IMR-90 (cell line): ENCODE results near the gene CACYBP. TPM values are rescaled to one million over a fixed set of nuclear protein-coding genes. Genes with fewer than 3 reads are reported as not detected.

ENCODE experiments used
- ATAC-seq: fragments of 200-7000 bp; cut with Tn5 transposase; 2 replicates; pipeline ENCODE4 v1.9.1; 2020; ENCODE audit warnings: low read depth, mild to moderate bottlenecking, moderate library complexity
- BruUV-seq: library from RNA; stranded (reverse); fragments of 400-500 nt; replicated peaks from 2 replicates; lab custom pipeline; 2021; lab: Mats Ljungman, UMichigan
- CTCF ChIA-PET: fragments of 300-600 bp; formaldehyde crosslinking; extraction: SDS; loops from one replicate; lab custom pipeline; 2021; ENCODE audit warnings: antibody characterized with exemption; lab: Yijun Ruan, JAX
- POLR2A ChIA-PET: fragments of 300-600 bp; sonication (Branson Sonifier 250); formaldehyde crosslinking; loops from one replicate; lab custom pipeline; 2022; ENCODE audit warnings: antibody characterized with exemption; ENCODE audit not compliant: unreplicated experiment; lab: Charles Lee
- DNase-seq: peaks from one replicate; pipeline ENCODE4 v3.0.0; 2013
- H2AFZ ChIP-seq: replicated peaks from 2 replicates; pipeline ENCODE3; 2013; ENCODE audit warnings: low read length, mild to moderate bottlenecking; ENCODE audit not compliant: poor library complexity
- H2AK5ac ChIP-seq: 2 replicates; pipeline ENCODE4 v1.6.1; 2013; ENCODE audit warnings: low read depth, low read length, inconsistent platforms
- H2AK9ac ChIP-seq: replicated peaks from 2 replicates; pipeline ENCODE3; 2013; ENCODE audit warnings: mild to moderate bottlenecking, low read depth, low read length, moderate library complexity; ENCODE audit not compliant: poor library complexity
- H2BK120ac ChIP-seq: 2 replicates; pipeline ENCODE4 v1.6.1; 2013; ENCODE audit warnings: low read depth, low read length, inconsistent platforms
- H2BK15ac ChIP-seq: 3 replicates; pipeline ENCODE4 v1.6.1; 2013; ENCODE audit warnings: low read depth, low read length, inconsistent platforms
- H2BK20ac ChIP-seq: 2 replicates; pipeline ENCODE4 v1.6.1; 2013; ENCODE audit warnings: low read depth, mild to moderate bottlenecking, inconsistent platforms, low read length, moderate library complexity
- H2BK5ac ChIP-seq: 2 replicates; pipeline ENCODE4 v1.6.1; 2013; ENCODE audit warnings: mild to moderate bottlenecking, low read depth, low read length, inconsistent platforms; ENCODE audit not compliant: poor library complexity, severe bottlenecking
- H3K14ac ChIP-seq: replicated peaks from 2 replicates; pipeline ENCODE4 v1.6.1; 2013; ENCODE audit warnings: low read depth, low read length, inconsistent platforms
- H3K18ac ChIP-seq: 2 replicates; pipeline ENCODE4 v1.6.1; 2013; ENCODE audit warnings: low read depth, low read length, control low read depth
- H3K23ac ChIP-seq: 2 replicates; pipeline ENCODE4 v1.6.1; 2013; ENCODE audit warnings: low read depth, low read length, inconsistent platforms
- H3K27ac ChIP-seq: 2 replicates; pipeline ENCODE4 v1.5.1; 2013; ENCODE audit warnings: mild to moderate bottlenecking, control low read depth, low read length; ENCODE audit not compliant: insufficient read depth
- H3K27me3 ChIP-seq: 2 replicates; pipeline ENCODE4 v1.6.1; 2013; ENCODE audit warnings: low read length; ENCODE audit not compliant: control insufficient read depth, insufficient read depth
- H3K36me3 ChIP-seq: 2 replicates; pipeline ENCODE4 v1.6.1; 2013; ENCODE audit warnings: low read length, mixed read lengths; ENCODE audit not compliant: control insufficient read depth, insufficient read depth
- H3K4ac ChIP-seq: 2 replicates; pipeline ENCODE4 v1.6.1; 2013; ENCODE audit warnings: low read depth, low read length, inconsistent platforms
- H3K4me1 ChIP-seq: 2 replicates; pipeline ENCODE4 v1.6.1; 2013; ENCODE audit warnings: low read length, mixed read lengths; ENCODE audit not compliant: control insufficient read depth, insufficient read depth
- H3K4me2 ChIP-seq: 2 replicates; pipeline ENCODE4 v1.6.1; 2013; ENCODE audit warnings: low read depth, mild to moderate bottlenecking, control low read depth, low read length, moderate library complexity
- H3K4me3 ChIP-seq: 2 replicates; pipeline ENCODE4 v1.5.1; 2013; ENCODE audit warnings: low read depth, mild to moderate bottlenecking, control low read depth, low read length, moderate library complexity; ENCODE audit not compliant: insufficient read depth
- H3K56ac ChIP-seq: 2 replicates; pipeline ENCODE4 v1.6.1; 2013; ENCODE audit warnings: low read length, inconsistent platforms; ENCODE audit not compliant: insufficient read depth; ENCODE audit errors: extremely low read depth
- H3K79me1 ChIP-seq, 2 experiments: 2 replicates each; pipeline ENCODE4 v1.6.1; 2013; ENCODE audit warnings: low read length in 2 of 2, inconsistent platforms in 1 of 2, low read depth in 1 of 2
- H3K9ac ChIP-seq: 2 replicates; pipeline ENCODE4 v1.6.1; 2013; ENCODE audit warnings: low read depth, low read length, control low read depth
- H3K9me1 ChIP-seq: 2 replicates; pipeline ENCODE4 v1.6.1; 2013; ENCODE audit warnings: low read length, inconsistent platforms; ENCODE audit not compliant: insufficient read depth
- H3K9me3 ChIP-seq: 2 replicates; pipeline ENCODE4 v1.6.1; 2013; ENCODE audit warnings: low read length; ENCODE audit not compliant: control insufficient read depth, insufficient read depth
- H4K20me1 ChIP-seq: 2 replicates; pipeline ENCODE4 v1.6.1; 2013; ENCODE audit warnings: low read length, inconsistent platforms; ENCODE audit not compliant: insufficient read depth
- H4K5ac ChIP-seq: 2 replicates; pipeline ENCODE4 v1.6.1; 2013; ENCODE audit warnings: mild to moderate bottlenecking, low read depth, low read length, control low read depth
- H4K8ac ChIP-seq, 2 experiments: 2 replicates each; pipeline ENCODE4 v1.6.1; 2013; ENCODE audit warnings: low read depth in 2 of 2, low read length in 2 of 2, control low read depth in 1 of 2, inconsistent platforms in 1 of 2
- H4K91ac ChIP-seq: 2 replicates; pipeline ENCODE4 v1.6.1; 2013; ENCODE audit warnings: low read depth, low read length, inconsistent platforms; ENCODE audit not compliant: insufficient read depth
- CHD1 ChIP-seq: IDR thresholded peaks from 2 replicates; pipeline ENCODE4 v1.6.1; 2012; ENCODE audit warnings: low read depth, low read length, improper control_type of control experiment
- CTCF ChIP-seq: conservative IDR thresholded peaks from 2 replicates; pipeline ENCODE4 v1.5.1; 2012; ENCODE audit warnings: mild to moderate bottlenecking, low read depth, low read length, improper control_type of control experiment
- ELK1 ChIP-seq: fragments of 150-350 bp; IDR thresholded peaks from 2 replicates; pipeline ENCODE4 v1.6.1; 2016; ENCODE audit warnings: low read depth, mild to moderate bottlenecking, low read length, moderate library complexity, borderline replicate concordance
- FOS ChIP-seq: fragments of 150-350 bp; IDR thresholded peaks from 2 replicates; pipeline ENCODE4 v1.6.1; 2016; ENCODE audit warnings: low read depth, low read length
- MXI1 ChIP-seq: IDR thresholded peaks from 2 replicates; pipeline ENCODE4 v1.6.1; 2012; ENCODE audit warnings: low read depth, mild to moderate bottlenecking, low read length, moderate library complexity, borderline replicate concordance
- POLR2A ChIP-seq: IDR thresholded peaks from 2 replicates; pipeline ENCODE4 v1.6.1; 2012; ENCODE audit warnings: mild to moderate bottlenecking, low read depth, low read length
- RAD21 ChIP-seq: IDR thresholded peaks from 2 replicates; pipeline ENCODE4 v1.6.1; 2012; ENCODE audit warnings: low read length, improper control_type of control experiment
- RCOR1 ChIP-seq: IDR thresholded peaks from 2 replicates; pipeline ENCODE4 v1.6.1; 2012; ENCODE audit warnings: mild to moderate bottlenecking, low read length, improper control_type of control experiment; ENCODE audit not compliant: insufficient replicate concordance
- USF2 ChIP-seq: fragments of 150-350 bp; IDR thresholded peaks from 2 replicates; pipeline ENCODE4 v1.6.1; 2017; ENCODE audit warnings: mild to moderate bottlenecking, antibody characterized with exemption, low read length, low read depth
- WGBS, 2 experiments: methylation state at CpG; one replicate each; pipeline versions ENCODE4 v1.1.5 to v1.1.7; 2013; ENCODE audit warnings: missing lambda C conversion rate in 2 of 2; ENCODE audit not compliant: insufficient read length in 1 of 2; ENCODE audit errors: extremely low coverage in 2 of 2; 5-methylcytosine and 5-hydroxymethylcytosine counted together
- dilution Hi-C: fragments of 300-500 bp; cut with HindIII; formaldehyde crosslinking; loops from one replicate; pipeline ENCODE4 v1.14.3; 2018; ENCODE audit warnings: low sequenced_read_pairs; ENCODE audit not compliant: unreplicated experiment
- in situ Hi-C: fragments of 300-500 bp; cut with MboI; formaldehyde crosslinking; loops from 3 replicates; pipeline ENCODE4 v1.14.3; 2019; ENCODE audit warnings: low sequenced_read_pairs, inconsistent platforms, mixed read lengths
- intact Hi-C: fragments of 100-400 bp; cut with micrococcal nuclease; formaldehyde crosslinking; loops from 2 replicates; pipeline ENCODE4 v1.10.0; 2022
- polyA plus RNA-seq, 3 experiments: library from polyadenylated mRNA; depleted of rRNA; stranded (reverse); fragments of >200 nt; gene quantifications; 2 replicates each; pipeline ENCODE4 v1.2.3, GENCODE V29; 2012; ENCODE audit warnings: low replicate concordance in 1 of 3
- total RNA-seq: library from RNA; depleted of rRNA; stranded (reverse); fragments of >200 nt; gene quantifications from 2 replicates; pipeline ENCODE4 v1.2.3, GENCODE V29; 2012

The CACYBP gene
- total and polyA plus RNA-seq, 2 of the 4 experiments (the other 2 are of a cell fraction): 61.8 to 62.8 TPM

GRCh38 chr1:175015243-175015642 lies 15.5 kb downstream of the CACYBP start:
- in situ Hi-C loops: no loop called here
- peak overlapping the region; percentile 12; the same call in 1 of the 2 replicates for H4K91ac ChIP-seq
- peak overlapping the region; percentile 36; the same call in 1 of the 2 replicates for H3K9ac ChIP-seq
- H3K56ac ChIP-seq: peak overlapping the region; percentile 73
- no TSS peak for BruUV-seq
- peak overlapping the region; percentile 79 for H3K27ac ChIP-seq
- peak overlapping the region; percentile 8; the same call in 1 of the 2 replicates for H3K23ac ChIP-seq
- H4K8ac ChIP-seq: peak overlapping the region; percentile 42 to 60; a peak in 3 of 4 replicates
- no peaks in the 10 kb centered on the region for H3K9me3 ChIP-seq
- H4K20me1 ChIP-seq: no peaks in the 10 kb centered on the region
- intact Hi-C loops: no loop called here
- peak overlapping the region; percentile 76; the same call in 1 of the 2 replicates for H2BK20ac ChIP-seq
- H2BK15ac ChIP-seq: 0 out of 3 replicates have a peak overlapping the region, but pooled peaks have one; percentile 24
- peaks cover 27% of the 10 kb centered on the region for H3K36me3 ChIP-seq
- no peak overlapping the region for H2AFZ ChIP-seq
- peak overlapping the region; percentile 68; the same call in 1 of the 2 replicates for H3K4ac ChIP-seq
- peak overlapping the region; percentile 45; the same call in 1 of the 2 replicates for H2BK120ac ChIP-seq
- no peak overlapping the region for H2AK5ac ChIP-seq
- TF ChIP-seq USF2 (peak; percentile 55), FOS (0 out of 2 replicates have a peak, but pooled peaks have one; percentile 27), CHD1 (no peak), ELK1 (no peak), RAD21 (no peak), MXI1 (peak; percentile 86; the same call in 1 of the 2 replicates), RCOR1 (peak; percentile 18), CTCF (no peak), POLR2A (no peak)
- POLR2A ChIA-PET: interaction anchor here (0.7 to 1.0 kb wide), 2 partner anchors 9 to 15 kb away, joined by 3 to 4 read pairs; partner anchors contain the start of gene CACYBP
- no peaks in the 10 kb centered on the region for H3K27me3 ChIP-seq
- peak overlapping the region; percentile 27; the same call in 1 of the 2 replicates for H3K18ac ChIP-seq
- H2AK9ac ChIP-seq: no peak overlapping the region
- H3K79me1 ChIP-seq: peaks cover 16% of the 10 kb centered on the region in 2 experiments
- CTCF ChIA-PET: interaction anchor here (1.1 kb wide), 1 partner anchor 110 kb away, joined by 3 read pairs; no protein-coding TSS in a partner anchor
- 0 out of 2 replicates have a peak, but pooled peaks cover 6% of the 10 kb centered on the region for H3K9me1 ChIP-seq
- H2BK5ac ChIP-seq: peak overlapping the region; percentile 67
- peak; percentile 90 for ATAC-seq
- H3K4me1 ChIP-seq: peaks cover 11% of the 10 kb centered on the region
- dilution Hi-C loops: no loop called here
- H3K4me2 ChIP-seq: peak overlapping the region; percentile 89
- no peak overlapping the region; the same call in 1 of the 2 replicates for H3K14ac ChIP-seq
- H3K4me3 ChIP-seq: no peak overlapping the region
- WGBS, 2 experiments: no CpG with 5 or more reads among the region's 4 CpGs
- no peak overlapping the region for H4K5ac ChIP-seq
- DNase-seq: peak; percentile 91
